GM15510 (cell line): Measurements from ENCODE around the gene ATP1A4.

Experiments used
- POLR2A ChIP-seq: IDR thresholded peaks from 3 replicates; pipeline ENCODE4 v1.6.1; 2011; ENCODE audit warnings: borderline replicate concordance; ENCODE audit not compliant: insufficient read length; ENCODE audit errors: extremely low read depth

Gene ATP1A4

DNA sequence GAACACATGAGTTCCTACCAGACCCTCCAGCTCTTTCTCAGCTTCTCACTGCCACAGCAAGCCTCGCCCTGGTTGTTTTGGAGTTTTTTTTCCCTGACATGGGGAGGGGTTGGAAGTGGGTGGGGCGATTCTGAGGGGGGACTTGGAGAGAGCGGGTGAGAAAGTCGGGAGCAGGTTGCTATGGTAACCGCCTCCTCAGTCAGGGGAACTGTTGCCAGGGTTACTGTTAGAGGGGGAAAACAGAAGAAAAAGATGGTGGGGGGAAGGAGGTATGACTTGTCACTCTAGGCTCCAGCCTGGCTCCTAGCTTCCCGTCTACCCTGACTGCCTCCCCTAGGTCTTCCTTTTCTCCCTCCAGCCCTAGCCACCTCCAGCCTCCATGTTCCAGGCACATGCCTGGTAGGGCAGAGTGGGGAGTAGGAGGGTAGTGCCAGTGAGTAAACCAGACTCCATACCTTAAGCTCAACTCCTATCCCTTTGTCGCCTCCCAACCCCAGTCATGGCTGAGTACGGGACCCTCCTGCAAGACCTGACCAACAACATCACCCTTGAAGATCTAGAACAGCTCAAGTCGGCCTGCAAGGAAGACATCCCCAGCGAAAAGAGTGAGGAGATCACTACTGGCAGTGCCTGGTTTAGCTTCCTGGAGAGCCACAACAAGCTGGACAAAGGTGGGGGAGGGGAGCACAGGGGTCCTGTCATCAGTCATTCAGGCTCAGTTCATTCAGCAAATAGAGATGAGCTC, 59.8 kb downstream of the ATP1A4 start:
- no peak for TF ChIP-seq POLR2A

- no peak for TF ChIP-seq POLR2A
These were observed 63.2 kb downstream of the ATP1A4 start for GRCh38 chr1:160214481-160215140.

DNA sequence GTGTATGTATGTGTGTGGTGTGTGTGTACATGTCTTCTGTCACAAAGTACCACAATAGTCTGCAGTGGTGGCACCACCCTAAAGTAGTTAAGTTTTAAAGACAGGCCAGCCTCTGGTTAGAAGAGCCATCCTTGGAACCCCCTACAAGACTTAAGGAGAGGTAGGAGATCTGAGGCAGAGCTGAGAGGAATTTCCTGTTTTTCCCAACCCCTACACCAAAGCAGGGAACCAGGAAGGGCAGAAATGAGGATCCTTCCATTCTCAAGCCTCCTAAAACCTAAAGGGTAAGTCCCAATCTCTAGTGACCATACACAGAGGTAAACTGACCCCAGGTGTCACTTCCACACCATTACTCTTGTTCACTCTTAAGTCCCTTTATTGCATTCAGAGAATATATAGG, 64.9 kb downstream of the ATP1A4 start:
- no peak for TF ChIP-seq POLR2A

GRCh38 chr1:160217481-160218051, 66.2 kb downstream of the ATP1A4 start:
- TF ChIP-seq POLR2A: no peak

DNA sequence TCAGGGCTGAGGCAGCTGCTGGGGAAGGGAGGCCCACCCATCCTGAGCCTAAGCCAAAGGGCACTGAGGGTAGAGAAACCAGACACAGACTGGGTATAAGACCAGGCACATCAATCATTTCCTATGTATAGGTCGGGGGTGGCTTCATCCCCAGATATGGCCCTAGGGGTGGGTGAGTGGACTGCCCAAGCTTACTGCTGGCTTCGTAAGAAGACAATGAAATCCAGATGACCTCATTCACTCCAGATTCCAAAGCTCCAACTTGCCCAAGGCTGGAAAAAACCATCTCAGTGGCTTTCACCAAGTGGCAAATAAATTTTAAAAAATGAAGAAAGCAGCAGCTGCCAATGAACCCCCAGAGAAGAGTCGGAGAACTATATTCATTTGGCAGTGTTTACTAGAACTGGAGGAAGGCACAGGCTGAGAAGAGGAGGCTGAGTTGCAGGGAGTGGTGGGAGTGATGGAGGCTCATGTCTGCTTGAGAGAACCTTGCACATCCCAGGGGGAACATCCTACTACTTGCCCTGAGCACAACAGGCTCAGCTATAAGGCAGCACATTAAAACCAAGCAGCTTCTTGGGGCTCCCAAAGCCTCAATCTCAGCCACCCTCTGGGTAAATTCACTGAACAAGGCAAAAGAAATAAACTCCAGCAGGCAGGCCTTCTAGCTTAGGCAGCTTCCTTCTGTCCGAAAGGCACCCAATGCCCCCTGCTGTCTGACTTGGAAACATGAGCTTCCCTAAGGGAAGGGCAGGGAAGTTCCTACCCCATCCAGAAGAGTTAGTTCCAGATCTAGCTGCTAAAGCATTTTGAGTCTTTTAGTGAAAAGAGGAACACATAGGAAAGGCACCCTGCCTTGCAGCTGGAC, 67.9 kb downstream of the ATP1A4 start:
- no peak for TF ChIP-seq POLR2A

DNA sequence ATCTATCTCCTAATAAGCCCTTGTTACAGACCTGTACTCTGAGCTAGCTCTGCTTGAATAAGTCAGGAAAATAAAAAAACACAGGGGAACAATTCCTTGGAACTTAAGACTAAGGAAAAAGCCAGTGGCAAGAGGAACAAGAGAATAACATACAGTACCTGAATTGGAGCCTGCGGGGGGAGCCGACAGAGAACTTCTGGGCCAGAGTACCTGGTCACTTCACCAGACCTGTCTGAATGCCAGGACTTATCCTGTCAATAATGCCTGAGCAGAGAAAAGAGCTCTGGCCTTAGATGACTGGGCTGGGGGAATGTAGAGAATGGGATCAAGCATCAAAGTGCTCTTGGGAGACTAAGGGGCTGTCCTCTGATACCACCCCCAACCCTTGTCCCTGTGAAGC, 68.9 kb downstream of the ATP1A4 start:
- TF ChIP-seq POLR2A: no peak

DNA sequence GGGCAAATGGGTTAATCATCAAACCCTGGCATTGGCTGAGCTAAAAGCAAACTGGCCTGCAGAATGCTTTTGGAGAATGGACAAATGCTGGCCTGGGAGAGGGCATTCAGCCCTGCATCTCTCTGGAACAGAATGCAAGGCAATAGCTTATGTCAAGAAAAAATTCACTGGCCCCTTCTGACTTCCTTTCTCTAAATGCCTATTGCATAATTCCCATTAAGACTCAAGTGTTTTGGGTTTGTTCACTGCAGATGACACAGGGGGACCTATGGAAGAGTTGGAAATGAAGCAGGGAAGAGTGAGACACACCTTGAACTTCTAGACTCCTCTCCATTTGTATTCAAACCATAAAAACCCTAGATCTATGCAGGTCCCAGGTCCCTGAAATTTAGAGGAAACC, 69.7 kb downstream of the ATP1A4 start:
- TF ChIP-seq POLR2A: no peak

GRCh38 chr1:160222546-160222945, 71.1 kb downstream of the ATP1A4 start:
- no peak for TF ChIP-seq POLR2A

GRCh38 chr1:160224606-160225005, 73.2 kb downstream of the ATP1A4 start:
- no peak for TF ChIP-seq POLR2A

DNA sequence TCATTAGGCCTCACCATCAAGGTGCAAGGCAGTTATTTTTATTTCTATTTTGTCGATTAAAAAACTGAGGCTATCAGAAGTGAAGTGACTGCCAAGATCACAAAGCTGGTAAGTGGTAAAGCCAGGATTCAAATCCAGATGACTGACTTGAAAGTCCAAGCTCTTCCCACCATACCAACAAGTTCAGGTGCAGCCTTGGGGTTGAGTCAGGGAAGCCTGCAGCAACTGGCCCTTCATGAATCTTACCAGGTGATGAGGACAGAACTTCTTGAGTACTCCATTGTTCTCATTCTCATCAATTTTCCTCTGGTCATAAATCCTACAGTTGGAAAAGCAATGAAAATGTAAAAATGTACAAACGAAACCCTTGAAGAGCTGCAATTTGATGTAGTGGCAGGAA, 73.9 kb downstream of the ATP1A4 start:
- no peak for TF ChIP-seq POLR2A

DNA sequence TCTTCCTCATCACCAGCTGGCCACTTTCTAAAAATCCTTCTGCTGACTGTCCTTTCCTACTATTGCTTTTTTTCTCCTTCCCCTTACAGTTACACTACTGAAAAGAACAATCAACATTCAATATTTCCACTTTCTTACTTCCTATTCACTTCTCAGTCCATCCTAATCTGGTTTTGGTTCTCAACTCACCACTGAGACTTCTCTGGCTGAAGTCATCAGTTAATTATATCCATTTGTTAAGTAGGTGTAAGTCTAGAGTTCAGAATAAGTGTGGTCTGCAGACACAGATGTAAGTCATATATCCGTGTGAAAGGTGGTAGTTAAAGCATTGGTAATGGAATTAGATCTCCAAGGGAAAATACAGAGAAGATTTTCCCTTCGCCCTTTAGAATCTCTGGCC, 75.2 kb downstream of the ATP1A4 start:
- no peak for TF ChIP-seq POLR2A

GRCh38 chr1:160227034-160227433, 75.6 kb downstream of the ATP1A4 start:
- no peak for TF ChIP-seq POLR2A

DNA sequence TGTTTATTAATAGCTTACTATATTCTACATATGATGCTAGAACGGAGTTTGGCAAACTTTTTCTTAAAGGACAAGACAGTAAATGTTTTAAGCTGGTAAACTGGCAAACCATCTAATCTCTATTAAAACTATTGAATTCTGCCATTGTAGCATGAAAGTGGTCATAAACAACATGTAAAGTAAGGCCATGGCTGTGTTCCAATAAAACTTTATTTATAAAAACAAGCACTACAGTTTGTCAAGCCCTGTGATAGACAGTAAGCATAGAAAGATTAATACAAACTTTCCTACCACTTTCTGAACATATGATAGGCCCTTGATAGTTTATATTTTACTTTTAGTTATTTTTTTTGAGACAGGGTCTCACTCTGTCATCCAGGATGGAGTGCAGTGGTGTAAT, 76.2 kb downstream of the ATP1A4 start:
- no peak for TF ChIP-seq POLR2A

GRCh38 chr1:160228431-160228830, 77.0 kb downstream of the ATP1A4 start:
- TF ChIP-seq POLR2A: no peak

- no peak for TF ChIP-seq POLR2A
These were observed 81.5 kb downstream of the ATP1A4 start for GRCh38 chr1:160232911-160233310.
